ENCODE measurements around the gene USP25.

The USP25 gene

GRCh38 chr21:15820327-15820726 is 90.5 kb downstream of the USP25 start:
- DNase-seq = no peak

GRCh38 chr21:15820852-15821379 is 91.1 kb downstream of the USP25 start:
- no peak for DNase-seq

- DNase-seq = no peak
Measured at GRCh38 chr21:15823486-15824150, 93.8 kb downstream of the USP25 start.

- DNase-seq = no peak
Measured at GRCh38 chr21:15825700-15826099, 95.9 kb downstream of the USP25 start.

- DNase-seq = no peak
Measured at GRCh38 chr21:15826147-15826780, 96.5 kb downstream of the USP25 start.

GRCh38 chr21:15826908-15827601 is 97.3 kb downstream of the USP25 start:
- no peak for DNase-seq

GRCh38 chr21:15831497-15831896 is 101.7 kb downstream of the USP25 start:
- no peak for DNase-seq

GRCh38 chr21:15837645-15838044 is 107.9 kb downstream of the USP25 start:
- no peak for DNase-seq

GRCh38 chr21:15839026-15839425 is 109.2 kb downstream of the USP25 start:
- DNase-seq = no peak

- no peak for DNase-seq
Measured at GRCh38 chr21:15839601-15840000, 109.8 kb downstream of the USP25 start.

- no peak for DNase-seq
Measured at GRCh38 chr21:15840406-15840805, 110.6 kb downstream of the USP25 start.

GRCh38 chr21:15841856-15842564 is 112.2 kb downstream of the USP25 start:
- DNase-seq = no peak

- DNase-seq = no peak
Measured at GRCh38 chr21:15842565-15842880, 112.7 kb downstream of the USP25 start.

GRCh38 chr21:15843766-15844165 is 114.0 kb downstream of the USP25 start:
- no peak for DNase-seq

- DNase-seq = no peak
Measured at GRCh38 chr21:15848634-15849560, 119.1 kb downstream of the USP25 start.

- no peak for DNase-seq
Measured at GRCh38 chr21:15849927-15850326, 120.1 kb downstream of the USP25 start.

- DNase-seq = no peak
Measured at GRCh38 chr21:15850645-15851044, 120.9 kb downstream of the USP25 start.

GRCh38 chr21:15852146-15852545 is 122.4 kb downstream of the USP25 start:
- DNase-seq = no peak

GRCh38 chr21:15853126-15853525 is 123.3 kb downstream of the USP25 start:
- DNase-seq = no peak

GRCh38 chr21:15856813-15857212 is 127.0 kb downstream of the USP25 start:
- no peak for DNase-seq

GRCh38 chr21:15857740-15858139 is 128.0 kb downstream of the USP25 start:
- DNase-seq = no peak

- no peak for DNase-seq
Measured at GRCh38 chr21:15860541-15860940, 130.8 kb downstream of the USP25 start.

All from activated CD4-positive, alpha-beta T cell treated with anti-CD3 and anti-CD28 coated beads, Interleukin-2, amount 50 U/mL, for 4 hours (primary cell).